Measurements from ENCODE around the gene PSKH1. TPM values are rescaled to one million over a fixed set of nuclear protein-coding genes. Genes with fewer than 3 reads are reported as not detected.

The PSKH1 gene
- total and polyA plus RNA-seq, 4 donors = 8.3 to 23.8 (median 13.8) TPM

- H3K9ac ChIP-seq (ENCODE audit: low read depth in 1 of 2, low read length in 2 of 2) = no peak within 1 kb of the TSS
Observed at GRCh38 chr16:67943619-67944504, 50.8 kb downstream of the PSKH1 start, which contains the start of gene LCAT. Gene LCAT (minus strand): TSS chr16:67944120. CDS start chr16:67944101, 19 bp downstream.

More at GRCh38 chr16:67943619-67944504, 50.8 kb downstream of the PSKH1 start, which contains the start of gene LCAT:
- TF ChIP-seq ATF3 (IDR thresholded peaks at IDR 0.05) (no peak), NR2F2 (IDR thresholded peaks at IDR 0.05) (no peak), YY1 (IDR thresholded peaks at IDR 0.05) (peak; percentile 60), HNF4A (conservative IDR thresholded peaks at IDR 0.05) (peak; percentile 15 to 52), EGR1 (IDR thresholded peaks at IDR 0.05; ENCODE audit: low read depth in 2 of 2) (peak in 1 of 2 donors; percentile 49), RAD21 (IDR thresholded peaks at IDR 0.05) (peak in 1 of 2 donors; percentile 33), SP1 (IDR thresholded peaks at IDR 0.05) (peak; percentile 66), CTCF (IDR thresholded peaks at IDR 0.05; ENCODE audit: low read depth, low read length, missing input control) (no peak), GABPA (IDR thresholded peaks at IDR 0.05 in 1 of 2, conservative IDR thresholded peaks at IDR 0.05 in 1 of 2) (peak in 1 of 2 donors; percentile 57), REST (IDR thresholded peaks at IDR 0.05) (peak; percentile 85), FOXA1 (IDR thresholded peaks at IDR 0.05) (peak; percentile 15), ZBTB33 (IDR thresholded peaks at IDR 0.05) (no peak), HNF4G (IDR thresholded peaks at IDR 0.05) (peak; percentile 5), MAX (IDR thresholded peaks at IDR 0.05) (no peak), TAF1 (conservative IDR thresholded peaks at IDR 0.05) (no peak), FOXA2 (IDR thresholded peaks at IDR 0.05) (no peak), JUND (IDR thresholded peaks at IDR 0.05) (no peak), RXRA (IDR thresholded peaks at IDR 0.05) (peak; percentile 58 to 72)
- Histone ChIP-seq H3K4me3 (ENCODE audit: low read depth in 1 of 3, low read length in 3 of 3) (peak within 1 kb of the TSS; percentile 59 to 72 (median 62)), H3K4me1 (ENCODE audit: control insufficient read depth in 4 of 4, insufficient read depth in 4 of 4, low read length in 3 of 4) (peaks cover 9 to 55% (median 36%) of the 10 kb centered on the region in 4 donors), H3K36me3 (ENCODE audit: control insufficient read depth in 4 of 4, insufficient read depth in 3 of 4, low read depth in 1 of 4, low read length in 3 of 4) (peaks cover 12 to 39% (median 16%) of the 10 kb centered on the region in 4 donors), H3K27me3 (ENCODE audit: control insufficient read depth in 4 of 4, insufficient read depth in 4 of 4, low read length in 3 of 4) (no peaks in the 10 kb centered on the region), H3K9me3 (ENCODE audit: control insufficient read depth in 4 of 4, low read length in 3 of 4) (no peaks in the 10 kb centered on the region), H3K27ac (ENCODE audit: low read depth in 1 of 2, low read length in 2 of 2) (peak within 1 kb of the TSS; percentile 71 to 85)
- WGBS = 24% methylated on average over 23 of the region's 23 CpGs
- DNase-seq (ENCODE audit: low spot score) = peak; percentile 54

Measured in liver (tissue), 9 donors.